ACC112 (cell line): Measurements from ENCODE around the gene VCPKMT.
A peak's percentile ranks its signal among the peaks of the same experiment; 100 is the strongest.

Source experiments
- H2AFZ ChIP-seq: fragments of 200-600 bp; sonication (generic); one replicate; pipeline ENCODE4 v1.6.0; 2017; ENCODE audit warnings: antibody characterized with exemption, low read length; ENCODE audit not compliant: unreplicated experiment
- H3K27ac ChIP-seq: fragments of 200-600 bp; sonication (generic); 2 replicates; pipeline ENCODE4 v1.5.1; 2014; ENCODE audit warnings: low read depth, mild to moderate bottlenecking, antibody characterized with exemption, low read length, moderate library complexity
- H3K27me3 ChIP-seq: fragments of 200-600 bp; sonication (generic); 2 replicates; pipeline ENCODE4 v1.6.1; 2014; ENCODE audit warnings: mild to moderate bottlenecking, antibody characterized with exemption, low read length, moderate library complexity, mixed read lengths; ENCODE audit not compliant: insufficient read depth
- H3K36me3 ChIP-seq: fragments of 200-600 bp; sonication (generic); 2 replicates; pipeline ENCODE4 v1.6.1; 2016; ENCODE audit warnings: mild to moderate bottlenecking, antibody characterized with exemption, low read length, moderate library complexity, mixed read lengths; ENCODE audit not compliant: insufficient read depth
- H3K4me1 ChIP-seq: fragments of 200-600 bp; sonication (generic); one replicate; pipeline ENCODE4 v1.6.1; 2016; ENCODE audit warnings: low read length, mixed read lengths; ENCODE audit not compliant: insufficient read depth, unreplicated experiment, control insufficient read depth
- H3K4me3 ChIP-seq: fragments of 200-600 bp; sonication (generic); 2 replicates; pipeline ENCODE4 v1.5.1; 2014; ENCODE audit warnings: mild to moderate bottlenecking, low read depth, low read length
- H3K79me2 ChIP-seq: fragments of 200-600 bp; sonication (generic); one replicate; pipeline ENCODE4 v1.6.0; 2016; ENCODE audit warnings: low read length; ENCODE audit not compliant: control insufficient read depth, unreplicated experiment, insufficient read depth

VCPKMT gene

DNA sequence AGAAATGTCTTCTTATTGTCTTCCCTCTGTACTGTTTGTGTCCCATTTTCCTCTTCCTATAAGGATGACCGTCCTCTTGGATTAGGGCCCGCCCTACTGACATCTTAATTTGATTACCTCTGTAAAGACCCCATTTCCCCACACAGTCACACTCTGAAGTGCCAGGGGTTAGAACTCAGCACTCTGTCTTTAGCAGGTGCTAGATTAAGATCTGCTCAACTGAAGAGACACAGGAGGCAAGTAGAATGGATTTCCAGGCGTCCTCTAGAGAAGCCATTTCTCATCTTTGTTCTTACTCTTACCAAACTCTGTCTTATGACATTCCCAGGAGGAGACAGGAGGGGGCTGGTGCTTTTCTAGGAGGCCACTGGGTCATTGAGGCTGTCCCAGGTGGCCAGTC, 50.8 kb downstream of the VCPKMT start:
- H3K79me2 ChIP-seq, result no peaks in the 10 kb centered on the region
- H3K27ac ChIP-seq, result no peak overlapping the region
- no peak overlapping the region for H3K4me3 ChIP-seq
- H3K4me1 ChIP-seq, result peaks cover 46% of the 10 kb centered on the region
- no peaks in the 10 kb centered on the region for H3K27me3 ChIP-seq
- no peak overlapping the region for H2AFZ ChIP-seq
- no peaks in the 10 kb centered on the region for H3K36me3 ChIP-seq

DNA sequence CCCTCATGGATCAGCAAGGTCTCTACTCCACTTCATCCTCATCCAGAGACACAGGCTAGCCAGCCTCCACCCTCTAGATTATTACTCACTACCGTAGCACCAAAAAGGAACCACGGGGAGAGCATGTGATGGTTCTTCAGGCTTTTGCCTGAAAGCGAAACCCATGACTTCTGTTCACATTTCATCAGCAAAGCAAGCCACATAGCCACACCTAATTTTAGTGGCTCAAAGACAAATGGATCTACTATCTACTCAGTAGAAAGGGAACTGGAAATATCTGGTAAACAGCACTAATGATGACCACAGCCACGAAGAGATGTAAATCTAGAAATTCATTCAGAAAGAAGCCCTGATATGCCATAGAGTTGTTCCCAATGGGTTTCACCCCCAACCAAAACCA, 51.4 kb downstream of the VCPKMT start:
- Histone ChIP-seq H3K27me3 (no peaks in the 10 kb centered on the region), H3K4me3 (no peak overlapping the region), H3K4me1 (peaks cover 52% of the 10 kb centered on the region), H2AFZ (peak overlapping the region; percentile 57), H3K27ac (no peak overlapping the region), H3K36me3 (no peaks in the 10 kb centered on the region), H3K79me2 (no peaks in the 10 kb centered on the region)

DNA sequence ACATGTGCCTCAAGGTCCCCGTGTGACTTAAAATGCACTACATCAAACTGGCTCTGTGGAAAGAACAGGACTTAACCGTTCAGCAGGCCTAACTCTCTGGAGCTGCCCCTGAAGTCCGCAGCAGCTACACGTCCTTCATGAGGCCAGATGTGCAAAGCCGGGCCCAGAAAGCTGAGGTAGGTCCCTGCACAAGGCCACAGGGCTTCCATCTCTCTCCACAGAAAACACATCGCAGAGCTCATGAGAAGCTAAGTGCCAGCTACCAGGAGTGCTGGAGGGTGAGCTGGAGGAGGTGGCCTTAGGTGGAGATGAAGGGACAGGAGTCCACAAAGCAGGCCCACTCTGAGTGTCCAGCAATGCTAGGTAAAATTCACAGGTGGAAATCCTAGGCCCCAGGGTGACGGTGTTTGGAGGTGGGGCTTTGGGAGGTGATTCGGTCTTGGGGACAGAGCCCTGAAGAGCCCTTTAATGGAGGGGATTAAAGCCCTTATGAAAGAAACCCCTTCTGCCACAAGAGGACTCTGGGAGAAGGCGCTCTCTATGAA, 52.4 kb downstream of the VCPKMT start:
- Histone ChIP-seq H3K27ac (no peak overlapping the region), H2AFZ (no peak overlapping the region)

DNA sequence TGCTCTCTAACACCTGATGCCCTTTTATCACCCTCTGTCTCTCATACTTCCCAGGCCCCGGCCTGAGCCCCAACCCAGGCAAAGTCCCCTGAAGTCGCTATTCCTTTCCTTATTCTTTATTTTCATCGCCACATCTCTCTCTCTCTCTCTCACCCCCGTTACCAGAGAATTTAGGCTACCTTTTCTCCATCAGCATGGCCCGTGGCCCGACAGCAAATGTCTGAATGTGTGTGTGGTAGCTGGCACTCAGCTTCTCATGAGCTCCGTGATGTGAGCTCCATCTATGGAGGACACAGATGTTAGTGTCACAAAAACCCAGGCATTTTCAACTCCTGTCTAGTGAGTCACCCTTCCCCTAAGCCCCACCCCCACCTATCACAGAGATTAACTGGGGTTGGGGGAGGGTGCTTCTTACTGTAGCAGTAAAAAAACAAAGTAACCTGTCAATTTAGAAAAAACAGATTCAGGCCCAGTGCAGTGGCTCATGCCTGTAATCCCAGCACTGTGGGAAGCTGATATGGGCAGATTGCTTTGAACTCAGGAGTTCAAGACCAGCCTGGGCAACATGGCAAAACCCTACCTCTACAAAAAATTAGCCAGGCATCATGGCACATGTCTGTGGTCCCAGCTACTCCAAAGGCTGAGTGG, 53.8 kb downstream of the VCPKMT start:
- H3K36me3 ChIP-seq, result no peaks in the 10 kb centered on the region
- H3K79me2 ChIP-seq, result no peaks in the 10 kb centered on the region
- peak overlapping the region; percentile 92 for H3K27ac ChIP-seq
- H2AFZ ChIP-seq, result no peak overlapping the region
- no peaks in the 10 kb centered on the region for H3K27me3 ChIP-seq
- H3K4me1 ChIP-seq, result peaks cover 48% of the 10 kb centered on the region
- no peak overlapping the region for H3K4me3 ChIP-seq

More for the DNA sequence above, 52.4 kb downstream of the VCPKMT start:
- H3K4me1 ChIP-seq, result peaks cover 58% of the 10 kb centered on the region
- H3K27me3 ChIP-seq, result no peaks in the 10 kb centered on the region
- H3K79me2 ChIP-seq, result no peaks in the 10 kb centered on the region
- H3K4me3 ChIP-seq, result no peak overlapping the region
- no peaks in the 10 kb centered on the region for H3K36me3 ChIP-seq

DNA sequence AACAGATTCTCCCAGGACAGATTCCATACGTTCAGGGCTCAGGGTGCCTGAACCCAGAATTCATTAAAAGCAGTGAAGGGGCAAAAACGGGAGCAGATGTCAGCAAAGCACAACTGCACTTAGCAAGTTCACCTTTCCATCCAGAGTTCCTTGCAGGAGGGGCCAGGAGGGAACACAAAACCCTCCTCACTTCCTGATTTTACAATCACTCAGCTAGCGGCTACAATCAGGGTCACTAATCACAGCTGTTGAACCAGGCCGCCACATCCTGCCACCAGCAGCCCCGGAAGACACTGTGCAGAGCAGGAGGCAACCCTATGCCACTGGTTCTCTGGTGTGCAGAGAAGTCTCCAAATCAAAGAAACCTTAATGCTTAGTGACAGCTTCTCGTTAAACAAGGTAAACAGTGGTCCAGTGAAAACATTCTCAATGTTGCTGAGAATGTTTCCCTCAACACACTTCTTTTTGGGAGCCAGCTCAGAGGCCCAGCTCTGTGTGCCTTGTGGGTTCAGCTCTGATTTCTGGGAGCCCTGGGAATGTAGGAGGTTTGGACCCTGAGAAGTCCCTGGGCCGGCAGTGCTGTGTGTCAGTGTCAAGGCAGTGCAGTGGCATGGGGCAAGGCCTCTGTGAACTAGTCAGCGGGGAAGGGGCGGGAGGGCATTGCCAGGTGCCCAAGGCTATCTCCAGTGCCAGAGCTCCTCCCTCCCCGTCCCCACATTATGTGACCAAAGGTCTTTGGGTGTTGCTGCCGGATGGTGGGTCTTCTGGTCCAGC, 54.5 kb downstream of the VCPKMT start:
- H3K79me2 ChIP-seq, result no peaks in the 10 kb centered on the region
- H3K36me3 ChIP-seq, result no peaks in the 10 kb centered on the region
- peak overlapping the region; percentile 3 for H2AFZ ChIP-seq
- no peaks in the 10 kb centered on the region for H3K27me3 ChIP-seq
- H3K27ac ChIP-seq, result peak overlapping the region; percentile 92
- no peak overlapping the region for H3K4me3 ChIP-seq
- H3K4me1 ChIP-seq, result peaks cover 42% of the 10 kb centered on the region

DNA sequence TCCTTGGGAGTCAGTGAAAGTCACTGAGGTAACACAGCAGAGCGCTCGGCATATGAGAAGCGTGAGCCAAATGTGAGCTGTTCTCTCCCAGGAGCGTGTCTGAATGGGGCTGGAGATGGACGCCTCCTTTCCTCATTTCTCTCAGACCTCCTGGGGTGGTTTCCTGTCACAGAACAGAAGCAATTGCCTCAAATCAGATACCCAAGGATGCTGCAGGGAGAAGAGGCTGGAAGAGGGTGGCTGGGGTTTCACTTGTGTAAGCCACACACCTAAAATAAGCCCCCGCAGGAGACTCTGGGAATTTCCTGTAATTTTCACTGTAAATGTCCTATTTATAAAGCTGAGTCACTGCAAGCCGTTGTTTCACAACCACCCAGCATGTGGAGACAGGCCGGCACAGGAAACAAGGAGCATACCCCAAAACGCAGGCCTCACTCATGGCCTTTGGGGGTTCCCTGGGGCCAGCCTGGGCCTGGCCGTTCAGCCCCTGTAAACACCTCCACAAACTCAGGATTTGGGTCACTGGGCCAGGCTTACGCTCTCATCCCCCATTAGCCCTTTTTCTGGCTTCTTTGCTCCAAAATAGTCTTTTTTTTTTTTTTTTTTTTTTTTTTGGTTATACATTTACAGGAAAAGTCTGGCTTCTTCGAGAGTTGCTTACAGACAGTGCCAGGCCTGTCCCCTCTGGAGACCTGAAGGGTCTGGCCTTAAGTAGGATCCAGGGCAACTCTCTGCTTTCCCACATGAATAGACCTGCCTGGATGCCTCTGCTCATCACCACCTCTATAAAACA, 55.3 kb downstream of the VCPKMT start:
- Histone ChIP-seq H3K27ac (peak overlapping the region; percentile 92), H3K27me3 (no peaks in the 10 kb centered on the region), H3K36me3 (no peaks in the 10 kb centered on the region), H2AFZ (peak overlapping the region; percentile 3), H3K4me1 (peaks cover 42% of the 10 kb centered on the region), H3K4me3 (peak overlapping the region; percentile 44), H3K79me2 (no peaks in the 10 kb centered on the region)

DNA sequence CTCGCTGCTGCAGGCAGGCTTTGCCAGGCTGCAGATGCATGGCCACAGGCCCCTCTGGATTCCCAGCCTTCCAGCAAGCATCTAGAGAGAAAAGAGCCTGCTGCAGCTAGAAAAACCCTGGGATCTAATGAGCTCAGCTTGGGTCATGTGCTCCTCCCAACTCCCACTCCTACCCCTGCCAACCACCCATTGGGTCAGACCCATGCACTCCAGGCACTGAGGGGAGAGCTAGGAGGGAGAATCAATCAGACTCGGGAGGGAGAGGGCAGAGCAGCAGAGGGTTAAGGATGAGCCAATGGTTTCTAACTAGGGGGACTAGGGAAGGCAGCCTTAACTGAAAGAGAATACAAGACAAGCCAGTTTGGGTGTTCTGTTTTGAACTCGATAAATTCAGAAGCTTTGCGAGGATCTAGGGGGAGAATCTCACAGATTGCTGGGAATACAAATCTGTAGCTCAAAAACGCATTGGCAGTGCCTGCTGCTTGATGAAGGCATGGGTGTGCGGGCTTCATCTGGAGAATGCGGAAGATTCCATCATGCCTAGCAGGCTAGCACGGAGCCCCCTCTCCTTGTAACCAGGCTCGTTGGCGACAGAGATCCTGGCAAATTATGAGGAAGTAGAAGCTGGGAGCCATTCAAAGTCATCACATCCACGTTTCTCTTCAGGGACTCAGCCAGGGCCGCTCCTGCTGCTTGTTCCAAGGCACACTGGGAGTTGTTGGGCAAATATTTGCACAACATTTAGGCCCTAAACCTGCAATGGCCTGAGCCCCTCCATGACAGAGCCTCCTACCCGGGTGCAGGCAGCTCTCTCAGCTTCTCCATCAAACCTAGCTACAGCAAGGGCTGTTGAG, 56.4 kb downstream of the VCPKMT start:
- H2AFZ ChIP-seq, result no peak overlapping the region
- peaks cover 38% of the 10 kb centered on the region for H3K4me1 ChIP-seq

More for the DNA sequence above, 56.4 kb downstream of the VCPKMT start:
- Histone ChIP-seq H3K79me2 (no peaks in the 10 kb centered on the region), H3K27me3 (no peaks in the 10 kb centered on the region), H3K36me3 (no peaks in the 10 kb centered on the region), H3K4me3 (peak overlapping the region; percentile 44), H3K27ac (peak overlapping the region; percentile 92)
